Endodermal cell (in vitro differentiated cells): ENCODE results near the gene KDM5A. TPM values are rescaled to one million over a fixed set of nuclear protein-coding genes. Genes with fewer than 3 reads are reported as not detected.
"Not testable (repeated sequence)": the region's sequence is repeated elsewhere in the genome, so short reads cannot be mapped to it uniquely, and the experiment has no call there.

Source experiments
- DNase-seq: peaks from one replicate; pipeline ENCODE4 v3.0.0-alpha.2; 2017
- H3K27ac ChIP-seq: 2 replicates; pipeline ENCODE4 v1.5.1; 2013; ENCODE audit warnings: mild to moderate bottlenecking, low read depth, low read length, moderate library complexity
- H3K27me3 ChIP-seq: 2 replicates; pipeline ENCODE4 v1.6.1; 2013; ENCODE audit warnings: mild to moderate bottlenecking, low read length, moderate library complexity; ENCODE audit not compliant: insufficient read depth, control insufficient read depth, poor library complexity, severe bottlenecking
- H3K36me3 ChIP-seq: 2 replicates; pipeline ENCODE4 v1.7.0; 2013; ENCODE audit warnings: mild to moderate bottlenecking, low read length, moderate library complexity; ENCODE audit not compliant: control insufficient read depth, insufficient read depth
- H3K4me1 ChIP-seq: one replicate; pipeline ENCODE4 v1.7.0; 2013; ENCODE audit warnings: low read length; ENCODE audit not compliant: control insufficient read depth, insufficient read depth
- H3K4me3 ChIP-seq: 2 replicates; pipeline ENCODE4 v1.5.1; 2013; ENCODE audit warnings: mild to moderate bottlenecking, low read length, moderate library complexity
- H3K9ac ChIP-seq: 2 replicates; pipeline ENCODE4 v1.6.1; 2013; ENCODE audit warnings: mild to moderate bottlenecking, low read length, moderate library complexity; ENCODE audit not compliant: poor library complexity, severe bottlenecking; ENCODE audit errors: extremely low read depth
- H3K9me3 ChIP-seq: 2 replicates; pipeline ENCODE4 v1.6.1; 2013; ENCODE audit warnings: mild to moderate bottlenecking, low read length, moderate library complexity; ENCODE audit not compliant: control insufficient read depth
- H3K27ac Mint-ChIP-seq: 2 replicates; pipeline ENCODE4 v1.8.0; 2020; ENCODE audit warnings: mixed read lengths
- H3K27me3 Mint-ChIP-seq: 2 replicates; pipeline ENCODE4 v1.8.0; 2021; ENCODE audit warnings: mild to moderate bottlenecking, mixed read lengths; ENCODE audit not compliant: insufficient read depth
- H3K36me3 Mint-ChIP-seq: 2 replicates; pipeline ENCODE4 v1.8.0; 2020; ENCODE audit warnings: low read depth, mixed read lengths
- H3K4me1 Mint-ChIP-seq: 2 replicates; pipeline ENCODE4 v1.8.0; 2020; ENCODE audit warnings: mixed read lengths
- H3K4me3 Mint-ChIP-seq: 2 replicates; pipeline ENCODE4 v1.8.0; 2020; ENCODE audit warnings: mild to moderate bottlenecking, moderate library complexity, mixed read lengths
- H3K9me3 Mint-ChIP-seq: 2 replicates; pipeline ENCODE4 v1.8.0; 2020; ENCODE audit warnings: mild to moderate bottlenecking, mixed read lengths
- WGBS, 2 experiments: methylation state at CpG; one replicate each; pipeline versions ENCODE4 v1.1.5 to v1.1.7; 2013; ENCODE audit warnings: missing lambda C conversion rate in 2 of 2, mixed read lengths in 1 of 2; ENCODE audit not compliant: insufficient coverage in 1 of 2, insufficient read length in 1 of 2; 5-methylcytosine and 5-hydroxymethylcytosine counted together
- total RNA-seq, 2 donors: library from RNA; stranded (reverse); fragmentation: NEBNext Ultra II Directional in 1 of 2; extraction: Animal tissue kit (Norgen Biotek cat#: 25700) in 1 of 2; gene quantifications; 2 replicates in 1 of 2; 3 replicates in 1 of 2; pipeline ENCODE4 v1.2.1, GENCODE V29; 2021
- TF ChIP-seq, protein P1 (sequence below): fragments of 200-600 bp; sonication (generic); conservative IDR thresholded peaks from 2 replicates; pipeline ENCODE4 v1.5.0; 2021; ENCODE audit warnings: antibody characterized with exemption, mild to moderate bottlenecking

The KDM5A gene
- total RNA-seq, 2 donors from 2014 or later = 59.9 to 157 TPM

DNA sequence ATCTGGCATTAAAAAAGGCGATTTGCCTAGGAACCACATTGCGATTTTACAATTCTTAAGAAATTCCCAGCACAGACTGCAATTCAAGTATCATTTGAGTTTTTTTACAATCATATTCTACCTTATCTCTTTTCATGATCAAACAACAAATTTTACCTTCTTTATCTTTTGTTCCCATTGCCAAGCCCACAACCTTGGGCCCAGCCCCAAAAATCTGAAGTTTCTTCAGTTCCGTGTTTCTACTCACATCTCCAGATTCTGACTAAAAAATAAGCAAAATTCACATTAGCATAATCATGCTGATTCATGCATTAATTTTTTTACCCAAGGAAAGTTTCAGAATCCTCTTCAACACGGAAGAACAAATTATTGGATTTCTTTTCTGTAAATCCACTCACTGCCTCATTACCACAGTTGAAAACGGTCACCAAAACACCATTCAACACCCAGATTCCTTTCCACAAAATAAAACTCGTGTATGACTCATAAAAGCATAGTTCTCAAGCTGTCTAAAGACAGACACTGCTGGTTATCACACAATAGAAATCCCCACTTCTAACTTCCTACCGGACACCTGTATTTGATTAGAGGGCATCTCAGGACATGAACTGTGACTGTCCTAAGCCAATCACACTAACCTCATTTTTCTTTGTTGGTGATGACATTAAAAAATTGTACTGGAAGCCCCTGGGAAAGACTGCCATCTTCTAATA, 32.7 kb downstream of the KDM5A start:
- Histone ChIP-seq H3K9ac (no peak overlapping the region), H3K9me3 (peaks cover 36% of the 10 kb centered on the region), H3K4me1 (no peaks in the 10 kb centered on the region), H3K27ac (no peak overlapping the region), H3K27me3 (no peaks in the 10 kb centered on the region), H3K4me3 (no peak overlapping the region), H3K36me3 (peaks cover 91% of the 10 kb centered on the region)
- Mint-ChIP-seq H3K27me3 (no peaks in the 10 kb centered on the region), H3K4me1 (no peaks in the 10 kb centered on the region), H3K27ac (peak overlapping the region; percentile 46), H3K36me3 (peaks cover 92% of the 10 kb centered on the region), H3K9me3 (peaks cover 38% of the 10 kb centered on the region), H3K4me3 (no peak overlapping the region)
- TF ChIP-seq, protein P1, sequence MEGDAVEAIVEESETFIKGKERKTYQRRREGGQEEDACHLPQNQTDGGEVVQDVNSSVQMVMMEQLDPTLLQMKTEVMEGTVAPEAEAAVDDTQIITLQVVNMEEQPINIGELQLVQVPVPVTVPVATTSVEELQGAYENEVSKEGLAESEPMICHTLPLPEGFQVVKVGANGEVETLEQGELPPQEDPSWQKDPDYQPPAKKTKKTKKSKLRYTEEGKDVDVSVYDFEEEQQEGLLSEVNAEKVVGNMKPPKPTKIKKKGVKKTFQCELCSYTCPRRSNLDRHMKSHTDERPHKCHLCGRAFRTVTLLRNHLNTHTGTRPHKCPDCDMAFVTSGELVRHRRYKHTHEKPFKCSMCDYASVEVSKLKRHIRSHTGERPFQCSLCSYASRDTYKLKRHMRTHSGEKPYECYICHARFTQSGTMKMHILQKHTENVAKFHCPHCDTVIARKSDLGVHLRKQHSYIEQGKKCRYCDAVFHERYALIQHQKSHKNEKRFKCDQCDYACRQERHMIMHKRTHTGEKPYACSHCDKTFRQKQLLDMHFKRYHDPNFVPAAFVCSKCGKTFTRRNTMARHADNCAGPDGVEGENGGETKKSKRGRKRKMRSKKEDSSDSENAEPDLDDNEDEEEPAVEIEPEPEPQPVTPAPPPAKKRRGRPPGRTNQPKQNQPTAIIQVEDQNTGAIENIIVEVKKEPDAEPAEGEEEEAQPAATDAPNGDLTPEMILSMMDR = no peak
- 94 to 96% methylated on average over 5 to 7 of the region's 7 CpGs for whole genome bisulfite sequencing, 2 experiments
- DNase-seq = no peak

DNA sequence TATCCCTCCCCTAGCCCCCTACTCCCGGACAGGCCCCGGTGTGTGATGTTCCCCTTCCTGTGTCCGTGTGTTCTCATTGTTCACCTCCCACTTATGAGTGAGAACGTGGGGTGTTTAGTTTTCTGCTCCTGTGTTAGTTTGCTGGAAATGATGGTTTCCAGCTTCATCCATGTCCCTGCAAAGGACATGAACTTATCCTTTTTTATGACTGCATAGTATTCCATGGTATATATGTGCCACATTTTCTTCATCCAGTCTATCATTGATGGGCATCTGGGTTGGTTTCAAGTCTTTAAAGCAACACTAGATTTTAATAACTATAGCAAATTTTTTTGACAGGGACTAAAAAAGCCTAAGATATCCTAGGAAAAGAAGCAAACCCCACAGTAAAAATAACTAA, 37.9 kb downstream of the KDM5A start:
- not testable (repeated sequence) for H3K4me1 ChIP-seq, H3K27ac ChIP-seq, H3K27me3 Mint-ChIP-seq, DNase-seq, H3K4me3 Mint-ChIP-seq, H3K27ac Mint-ChIP-seq, H3K4me1 Mint-ChIP-seq, H3K4me3 ChIP-seq, H3K9ac ChIP-seq, H3K27me3 ChIP-seq
- peaks cover 67% of the 10 kb centered on the region for H3K36me3 ChIP-seq
- peaks cover 12% of the 10 kb centered on the region for H3K9me3 ChIP-seq
- WGBS, 2 experiments = 98% methylated on average over 4 of the region's 4 CpGs; no CpG with 5 or more reads in 1 of the 2 experiments
- H3K9me3 Mint-ChIP-seq = peaks cover 30% of the 10 kb centered on the region
- peaks cover 90% of the 10 kb centered on the region for H3K36me3 Mint-ChIP-seq

DNA sequence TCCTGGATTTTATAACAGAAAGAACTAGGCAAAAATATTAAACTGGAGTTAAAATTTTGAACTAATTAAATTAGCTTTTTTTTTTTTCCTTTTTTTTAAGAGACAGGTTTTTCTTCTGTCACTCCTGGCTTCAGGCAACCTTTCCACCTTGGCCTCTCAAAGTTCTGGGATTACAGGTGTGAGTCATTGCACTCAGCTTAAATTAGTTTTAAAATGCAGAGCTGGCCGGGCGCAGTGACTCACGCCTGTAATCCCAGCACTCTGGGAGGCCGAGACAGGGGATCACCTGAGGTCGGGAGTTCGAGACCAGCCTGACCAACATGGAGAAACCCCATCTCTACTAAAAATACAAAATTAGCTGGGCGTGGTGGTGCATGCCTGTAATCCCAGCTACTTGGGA, 39.5 kb downstream of the KDM5A start:
- H3K4me3 Mint-ChIP-seq, H3K27me3 ChIP-seq, H3K27me3 Mint-ChIP-seq, H3K4me1 ChIP-seq, H3K9ac ChIP-seq, H3K27ac ChIP-seq, H3K4me3 ChIP-seq, H3K4me1 Mint-ChIP-seq, DNase-seq, H3K27ac Mint-ChIP-seq: not testable (repeated sequence)
- Mint-ChIP-seq H3K36me3 (peaks cover 91% of the 10 kb centered on the region), H3K9me3 (peaks cover 30% of the 10 kb centered on the region)
- 95% methylated on average over 6 of the region's 7 CpGs; no CpG with 5 or more reads in 1 of the 2 experiments for WGBS, 2 experiments
- Histone ChIP-seq H3K9me3 (peaks cover 12% of the 10 kb centered on the region), H3K36me3 (peaks cover 52% of the 10 kb centered on the region)

DNA sequence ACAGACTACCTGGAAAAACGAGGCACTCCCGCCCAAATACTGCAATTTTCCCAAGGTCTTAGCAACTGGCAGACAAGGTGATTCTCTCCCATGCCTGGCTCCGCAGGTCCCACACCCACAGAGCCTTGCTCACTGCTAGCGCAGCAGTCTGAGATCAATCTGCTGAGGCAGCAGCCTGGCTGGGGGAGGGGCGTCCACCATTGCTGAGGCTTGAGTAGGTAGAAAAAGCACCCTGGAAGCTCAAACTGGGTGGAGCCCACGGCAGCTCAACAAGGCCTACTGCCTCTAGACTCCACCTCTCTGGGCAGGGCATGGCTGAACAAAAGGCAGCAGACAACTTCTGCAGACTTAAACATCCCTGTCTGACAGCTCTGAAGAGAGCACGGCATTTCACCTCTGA, 46.1 kb downstream of the KDM5A start:
- not testable (repeated sequence) for H3K9me3 ChIP-seq, H3K9ac ChIP-seq, H3K4me3 ChIP-seq, H3K27ac ChIP-seq, H3K27ac Mint-ChIP-seq, H3K27me3 Mint-ChIP-seq, H3K4me3 Mint-ChIP-seq, H3K4me1 Mint-ChIP-seq, H3K27me3 ChIP-seq, H3K4me1 ChIP-seq
- H3K36me3 ChIP-seq = peaks cover 50% of the 10 kb centered on the region
- H3K36me3 Mint-ChIP-seq = peaks cover 94% of the 10 kb centered on the region
- H3K9me3 Mint-ChIP-seq = peaks cover 23% of the 10 kb centered on the region
- peak; percentile 59 for DNase-seq
- 91 to 93% methylated on average over 6 to 7 of the region's 7 CpGs for WGBS, 2 experiments
